Hypothalamus (tissue), 51 donors: Measurements from ENCODE around the gene ADIPOR2.
"Not testable (repeated sequence)": the region's sequence is repeated elsewhere in the genome, so short reads cannot be mapped to it uniquely, and the experiment has no call there.

Experiments used
- DNase-seq, 51 donors: peaks; one replicate each; lab custom pipeline; 2025; lab: John Stamatoyannopoulos, UW

Gene ADIPOR2

GRCh38 chr12:1809591-1810190 is 118.8 kb downstream of the ADIPOR2 start:
- DNase-seq = no peak

GRCh38 chr12:1810201-1810930 is 119.5 kb downstream of the ADIPOR2 start:
- no peak for DNase-seq

GRCh38 chr12:1810931-1811280 is 120.0 kb downstream of the ADIPOR2 start:
- DNase-seq = no peak

GRCh38 chr12:1811281-1811947 is 120.5 kb downstream of the ADIPOR2 start:
- DNase-seq = peak in 1 of 51 donors; percentile 31

- no peak for DNase-seq
Observed at GRCh38 chr12:1811948-1812291, 121.0 kb downstream of the ADIPOR2 start.

- peak in 4 of 51 donors; percentile 12 to 34 (median 18) for DNase-seq
Observed at GRCh38 chr12:1812650-1813302, 121.9 kb downstream of the ADIPOR2 start.

- no peak for DNase-seq
Observed at GRCh38 chr12:1814266-1814665, 123.4 kb downstream of the ADIPOR2 start.

- no peak for DNase-seq
Observed at GRCh38 chr12:1815108-1815507, 124.2 kb downstream of the ADIPOR2 start.

GRCh38 chr12:1815814-1816729 is 125.2 kb downstream of the ADIPOR2 start:
- DNase-seq = no peak

- DNase-seq = no peak
Observed at GRCh38 chr12:1816730-1817348, 126.0 kb downstream of the ADIPOR2 start.

- DNase-seq = not testable (repeated sequence)
Observed at GRCh38 chr12:1817928-1818327, 127.1 kb downstream of the ADIPOR2 start.

- no peak for DNase-seq
Observed at GRCh38 chr12:1819050-1819449, 128.2 kb downstream of the ADIPOR2 start.

- no peak for DNase-seq
Observed at GRCh38 chr12:1819571-1819970, 128.7 kb downstream of the ADIPOR2 start.

- DNase-seq = peak in 10 of 51 donors; percentile 9 to 55 (median 31)
Observed at GRCh38 chr12:1820191-1820895, 129.5 kb downstream of the ADIPOR2 start, which contains the start of gene LRTM2. Gene LRTM2, plus strand, starts transcription at chr12:1820565. Its CDS starts 7,584 bp downstream, at chr12:1828149.

GRCh38 chr12:1820896-1821291 is 130.0 kb downstream of the ADIPOR2 start:
- DNase-seq = peak in 1 of 51 donors; percentile 54

GRCh38 chr12:1821805-1822204 is 130.9 kb downstream of the ADIPOR2 start:
- peak in 1 of 51 donors; percentile 52 for DNase-seq

- DNase-seq = no peak
Observed at GRCh38 chr12:1822699-1823098, 131.8 kb downstream of the ADIPOR2 start.

GRCh38 chr12:1823237-1823636 is 132.4 kb downstream of the ADIPOR2 start:
- DNase-seq = no peak
